Epithelial cell of proximal tubule (primary cell): Measurements from ENCODE around the gene SDHC. TPM values are rescaled to one million over a fixed set of nuclear protein-coding genes. Genes with fewer than 3 reads are reported as not detected.
"Not testable (repeated sequence)": the region's sequence is repeated elsewhere in the genome, so short reads cannot be mapped to it uniquely, and the experiment has no call there.

Experiments used
- DNase-seq: peaks from one replicate; pipeline ENCODE4 v3.0.0-alpha.2; 2011; ENCODE audit warnings: low read depth
- H3K4me3 ChIP-seq: 2 replicates; pipeline ENCODE4 v1.5.1; 2011; ENCODE audit warnings: low read depth, mild to moderate bottlenecking, low read length
- CTCF ChIP-seq: conservative IDR thresholded peaks from 2 replicates; pipeline ENCODE4 v1.5.1; 2012; ENCODE audit warnings: low read depth, mild to moderate bottlenecking, low read length
- total RNA-seq: library from RNA; depleted of rRNA; stranded (reverse); fragments of >200 nt; gene quantifications from 2 replicates; pipeline ENCODE4 v1.2.3, GENCODE V29; 2015

Gene SDHC
- total RNA-seq, 1 donor from 2014 or later = 15.8 TPM

- no peak for DNase-seq
- TF ChIP-seq CTCF = no peak
- H3K4me3 ChIP-seq = no peak overlapping the region
Measured at GRCh38 chr1:161407451-161407985, 93.3 kb downstream of the SDHC start.

GRCh38 chr1:161408429-161409052 lies 94.4 kb downstream of the SDHC start:
- no peak for TF ChIP-seq CTCF
- H3K4me3 ChIP-seq = no peak overlapping the region
- DNase-seq = no peak

- not testable (repeated sequence) for DNase-seq
Measured at GRCh38 chr1:161409848-161410635, 95.9 kb downstream of the SDHC start.

GRCh38 chr1:161410636-161410970 lies 96.4 kb downstream of the SDHC start:
- not testable (repeated sequence) for DNase-seq, H3K4me3 ChIP-seq

More at GRCh38 chr1:161409848-161410635, 95.9 kb downstream of the SDHC start:
- not testable (repeated sequence) for H3K4me3 ChIP-seq

Other genes starting within 250 kb of the SDHC start
- gene ARHGAP30, start 244.5 kb upstream of the SDHC start, total RNA-seq = 0.06 and 0.07 TPM in 2 replicates
- gene NECTIN4, start 224.8 kb upstream of the SDHC start, total RNA-seq = 3.0 and 6.1 TPM in 2 replicates
- 2.6 and 6.5 TPM in 2 replicates for gene KLHDC9, start 216.0 kb upstream of the SDHC start, total RNA-seq
- gene PFDN2, start 196.3 kb upstream of the SDHC start, total RNA-seq = 102 and 103 TPM in 2 replicates
- gene NIT1, start 196.3 kb upstream of the SDHC start, total RNA-seq = 34.2 and 55.9 TPM in 2 replicates
- 22.8 and 24.7 TPM in 2 replicates for gene DEDD, start 181.7 kb upstream of the SDHC start, total RNA-seq
- gene UFC1, start 160.4 kb upstream of the SDHC start, total RNA-seq = 84.7 and 117 TPM in 2 replicates
- 10.2 and 20.6 TPM in 2 replicates for gene USP21, start 154.9 kb upstream of the SDHC start, total RNA-seq
- gene PPOX, start 148.0 kb upstream of the SDHC start, total RNA-seq = 20.3 and 22.0 TPM in 2 replicates
- gene B4GALT3, start 136.9 kb upstream of the SDHC start, total RNA-seq = 46.2 and 50.7 TPM in 2 replicates
- under 0.01 TPM in 1 of 2 replicates, not detected in the other for gene ADAMTS4, start 115.3 kb upstream of the SDHC start, total RNA-seq
- 104 and 124 TPM in 2 replicates for gene NDUFS2, start 112.0 kb upstream of the SDHC start, total RNA-seq
- gene FCER1G, start 99.1 kb upstream of the SDHC start, total RNA-seq = not detected in 2 replicates
- not detected in 2 replicates for gene APOA2, start 90.8 kb upstream of the SDHC start, total RNA-seq
- 6.2 and 12.4 TPM in 2 replicates for gene TOMM40L, start 88.3 kb upstream of the SDHC start, total RNA-seq
- not detected in 2 replicates for gene NR1I3, start 76.2 kb upstream of the SDHC start, total RNA-seq
- 0.35 TPM in 1 of 2 replicates, not detected in the other for gene PCP4L1, start 55.6 kb upstream of the SDHC start, total RNA-seq
- 0.69 and 1.2 TPM in 2 replicates for gene MPZ, start 4.4 kb upstream of the SDHC start, total RNA-seq
- gene CFAP126, start 53.5 kb downstream of the SDHC start, total RNA-seq = not detected in 2 replicates
- gene FCGR2A, start 191.1 kb downstream of the SDHC start, total RNA-seq = not detected in 2 replicates
- 0.12 and 0.36 TPM in 2 replicates for gene HSPA6, start 210.2 kb downstream of the SDHC start, total RNA-seq
- not detected in 2 replicates for gene FCGR3A, start 235.4 kb downstream of the SDHC start, total RNA-seq